HG03175 (cell line): ENCODE results near the gene CD59.
A peak's percentile ranks its signal among the peaks of the same experiment; 100 is the strongest.
"Not testable (repeated sequence)": the region's sequence is repeated elsewhere in the genome, so short reads cannot be mapped to it uniquely, and the experiment has no call there.

Source experiments
- ATAC-seq: cut with Tn5 transposase; IDR thresholded peaks from one replicate; pipeline ENCODE4 v1.9.1; 2021; ENCODE audit warnings: mild to moderate bottlenecking, moderate library complexity; ENCODE audit not compliant: unreplicated experiment

The CD59 gene

DNA sequence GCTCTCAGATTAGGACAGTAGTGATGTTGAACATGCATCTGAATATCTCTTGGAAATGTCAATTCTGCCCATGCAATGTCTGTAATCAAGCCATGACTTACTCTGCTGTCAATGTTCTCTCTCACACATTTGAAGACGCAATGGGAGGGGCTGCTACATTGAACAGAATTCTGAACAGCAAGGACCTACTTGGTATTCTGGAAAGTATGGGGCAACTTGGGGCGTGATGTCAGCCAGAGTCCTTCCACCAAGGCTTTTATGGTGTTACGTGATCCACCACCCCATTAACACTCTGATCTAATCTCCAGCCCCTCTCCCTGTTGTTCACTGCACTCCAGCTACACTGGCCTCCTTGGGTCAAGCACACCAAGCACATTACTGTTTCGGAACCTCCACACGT, 7.1 kb upstream of the CD59 start:
- no peak for ATAC-seq

- ATAC-seq, result peak; percentile 67
Measured at GRCh38 chr11:33742249-33742851, 6.1 kb upstream of the CD59 start.

DNA sequence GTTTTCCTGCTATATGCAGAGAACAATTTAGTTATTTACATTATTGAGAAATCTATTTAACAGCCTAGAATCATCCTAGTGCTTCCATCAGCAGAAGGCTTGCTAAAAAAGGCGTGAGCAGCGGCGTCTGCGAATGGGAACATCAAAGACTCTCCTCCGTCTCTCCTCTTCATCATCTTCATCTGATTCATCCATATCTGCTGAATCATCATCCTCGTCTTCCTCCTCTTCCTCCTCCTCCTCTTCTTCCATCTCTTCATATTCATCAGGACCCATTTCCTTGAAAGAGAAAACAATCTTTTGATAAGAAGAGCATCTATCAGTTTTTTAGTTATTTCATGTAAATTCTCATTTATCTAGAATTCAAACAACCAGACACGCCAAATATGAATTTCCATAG, 5.6 kb upstream of the CD59 start:
- no peak for ATAC-seq

GRCh38 chr11:33737362-33737821, 1.2 kb upstream of the CD59 start:
- ATAC-seq, result no peak

- peak; percentile 70 for ATAC-seq
Measured at GRCh38 chr11:33735271-33736147, 714 bp downstream of the CD59 start.

- ATAC-seq, result no peak
Measured at GRCh38 chr11:33734441-33735270, 1.6 kb downstream of the CD59 start.

DNA sequence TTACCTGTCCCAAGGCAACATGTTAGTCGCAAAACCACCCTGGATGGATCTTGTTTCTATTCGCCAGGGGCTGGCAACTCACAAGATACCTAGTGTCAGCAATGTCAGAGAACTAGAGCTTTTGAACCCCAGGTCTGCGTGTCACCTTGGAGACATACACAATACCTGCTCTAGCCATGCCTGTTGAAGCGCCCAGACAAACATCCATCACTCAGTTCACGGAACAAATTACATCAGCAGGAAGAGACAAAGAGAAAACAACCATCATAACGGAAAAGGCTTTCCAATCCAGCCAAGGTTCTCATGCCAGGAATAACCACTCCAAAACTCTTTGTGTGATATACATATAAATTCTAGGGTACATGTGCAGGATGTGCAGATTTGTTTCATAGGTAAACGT, 2.2 kb downstream of the CD59 start:
- ATAC-seq, result no peak

DNA sequence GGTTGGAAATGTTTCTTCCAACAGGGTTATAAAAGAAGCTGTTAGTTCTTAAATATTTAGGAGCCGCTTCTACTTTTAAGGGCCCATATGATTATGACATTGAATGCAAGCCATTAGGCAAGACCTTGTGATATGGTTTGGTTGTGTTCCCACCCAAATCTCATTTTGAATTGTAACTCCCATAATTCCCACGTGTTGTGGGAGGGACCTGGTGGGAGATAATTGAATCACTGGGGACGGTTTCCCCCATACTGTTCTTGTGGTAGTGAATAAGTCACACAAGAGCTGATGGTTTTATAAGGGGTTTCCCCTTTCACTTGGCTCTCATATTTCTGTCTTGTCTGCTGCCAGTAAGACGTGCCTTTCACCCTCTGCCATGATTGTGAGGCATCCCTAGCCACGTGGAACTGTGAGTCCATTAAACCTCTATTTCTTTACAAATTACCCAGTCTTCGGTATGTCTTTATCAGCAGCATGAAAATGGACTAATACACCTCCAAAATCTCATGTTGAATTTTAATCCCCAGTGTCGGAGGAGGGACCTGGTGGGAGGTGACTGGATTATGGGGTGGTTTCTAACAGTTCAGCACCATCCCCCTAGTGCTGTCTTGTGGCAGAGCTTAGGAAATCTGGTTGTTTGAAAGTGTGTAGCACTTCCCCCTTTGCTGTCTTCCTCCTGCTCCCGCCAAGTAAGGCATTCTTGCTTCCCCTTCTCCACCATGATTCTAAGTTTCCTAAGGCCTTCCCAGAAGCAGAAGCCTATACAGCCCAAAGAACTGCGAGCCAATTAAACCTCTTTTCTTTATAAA, 4.3 kb downstream of the CD59 start:
- no peak for ATAC-seq

DNA sequence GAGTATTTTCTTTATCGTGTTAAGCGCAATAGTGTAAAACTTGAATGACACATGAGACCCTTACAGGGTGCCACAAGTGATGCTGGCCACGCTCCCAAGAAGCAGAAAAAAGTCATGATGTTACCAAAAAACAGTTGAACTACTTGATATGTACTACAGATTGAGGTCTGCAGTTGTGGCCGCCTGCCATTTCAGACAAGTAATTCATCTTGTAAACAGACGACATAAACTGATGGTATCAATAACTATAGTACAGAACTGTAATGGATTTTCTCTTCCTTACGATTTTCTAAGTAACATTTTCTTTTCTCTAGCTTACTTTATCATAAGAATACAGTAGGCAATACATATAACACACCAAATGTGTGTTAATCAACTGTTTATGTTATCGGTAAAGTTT, 5.5 kb downstream of the CD59 start:
- no peak for ATAC-seq

DNA sequence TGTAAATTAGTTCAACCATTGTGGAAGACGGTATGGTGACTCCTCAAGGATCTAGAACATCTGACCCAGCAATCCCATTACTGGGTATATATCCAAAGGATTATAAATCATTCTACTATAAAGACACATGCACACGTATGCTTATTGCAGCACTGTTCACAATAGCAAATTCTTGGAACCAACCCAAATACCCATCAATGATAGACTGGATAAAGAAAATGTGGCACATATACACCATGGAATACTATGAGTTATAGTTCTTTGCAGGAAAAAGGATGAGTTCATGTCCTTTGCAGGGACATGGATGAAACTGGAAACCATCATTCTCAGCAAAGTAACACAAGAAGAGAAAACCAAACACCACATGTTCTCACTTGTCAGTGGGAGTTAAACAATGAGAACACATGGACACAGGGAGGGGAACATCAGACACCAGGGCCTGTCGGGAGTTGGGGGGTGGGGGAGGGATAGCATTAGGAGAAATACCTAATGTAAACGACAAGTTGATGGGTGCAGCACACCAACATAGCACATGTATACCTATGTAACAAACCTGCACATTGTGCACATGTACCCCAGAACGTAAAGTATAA, 7.1 kb downstream of the CD59 start:
- not testable (repeated sequence) for ATAC-seq

GRCh38 chr11:33727539-33727938, 8.7 kb downstream of the CD59 start:
- not testable (repeated sequence) for ATAC-seq

- no peak for ATAC-seq
Measured at GRCh38 chr11:33725496-33725895, 10.7 kb downstream of the CD59 start.

- ATAC-seq, result no peak
Measured at GRCh38 chr11:33724644-33725035, 11.6 kb downstream of the CD59 start.

- ATAC-seq, result no peak
Measured at GRCh38 chr11:33723238-33723881, 12.9 kb downstream of the CD59 start.

DNA sequence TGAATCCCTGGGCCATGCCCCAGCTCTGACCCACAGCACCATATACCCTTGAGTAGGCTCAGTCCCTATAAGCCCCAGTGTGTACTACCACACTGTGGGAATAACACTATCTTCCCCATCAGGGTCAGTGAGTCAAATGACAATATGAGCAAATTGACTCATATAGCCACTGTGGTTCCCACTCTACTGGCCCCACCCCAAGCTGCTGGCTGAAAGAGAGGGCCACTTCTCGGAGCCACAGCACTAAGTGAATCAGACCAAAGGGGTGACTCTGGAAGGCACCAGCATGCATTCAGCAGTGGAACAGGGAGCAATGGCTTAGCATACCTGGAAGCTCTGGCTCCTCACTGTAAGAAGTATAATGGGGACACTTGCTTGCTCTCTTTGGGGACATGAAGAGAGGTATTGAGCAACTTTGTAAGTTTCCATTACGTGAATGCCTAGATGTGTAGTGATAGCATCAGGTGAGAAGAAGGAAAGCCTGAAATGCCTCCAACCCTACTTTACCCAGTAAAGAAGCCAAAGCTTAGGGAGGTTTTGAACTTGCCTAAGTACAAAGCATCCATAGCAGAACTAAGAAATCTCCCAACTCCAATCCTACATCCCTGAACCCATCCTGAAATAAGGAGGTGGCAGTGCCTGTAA, 13.5 kb downstream of the CD59 start:
- peak; percentile 72 for ATAC-seq

GRCh38 chr11:33721984-33722383, 14.2 kb downstream of the CD59 start:
- ATAC-seq, result no peak

DNA sequence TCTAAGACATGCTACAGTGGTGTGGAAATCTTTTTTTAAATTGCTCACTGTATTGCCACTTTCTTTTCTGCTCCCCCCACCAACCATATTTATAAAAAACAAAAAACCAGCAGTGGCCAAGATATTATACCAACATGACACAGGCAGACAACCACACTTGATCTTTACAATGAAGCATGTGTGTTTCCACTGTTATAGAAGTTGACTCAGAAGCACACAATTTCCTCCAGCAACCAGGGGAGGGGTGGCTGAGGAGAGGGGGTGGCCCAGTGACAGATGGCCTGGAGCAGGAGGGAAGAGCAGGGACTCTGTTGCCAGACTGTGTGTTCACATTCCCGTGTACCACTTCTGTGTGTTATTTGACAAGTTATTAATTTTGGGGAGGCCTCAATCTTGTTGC, 14.8 kb downstream of the CD59 start:
- no peak for ATAC-seq

DNA sequence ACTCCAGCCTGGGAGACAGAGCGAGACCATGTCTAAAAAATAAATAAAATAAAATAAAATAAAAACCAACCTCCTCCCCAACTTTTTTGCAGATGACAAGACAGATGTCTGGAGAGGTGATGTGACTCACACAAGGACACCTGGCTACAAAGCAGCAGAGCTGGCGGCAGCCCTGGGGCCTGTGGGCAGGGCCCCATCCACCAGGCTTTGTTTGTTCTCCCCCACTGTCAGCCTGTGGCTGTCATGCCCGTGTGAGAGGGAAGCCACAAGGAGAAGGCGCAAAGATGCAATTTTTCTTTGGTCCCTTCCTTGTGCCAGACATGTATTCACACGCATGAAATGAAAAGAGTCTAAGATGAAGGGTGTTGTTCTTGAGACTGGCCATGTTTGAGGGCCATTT, 16.6 kb downstream of the CD59 start:
- ATAC-seq, result no peak

- ATAC-seq, result no peak
Measured at GRCh38 chr11:33718440-33718839, 17.8 kb downstream of the CD59 start.
